Measurements from ENCODE around the gene UBA1.
A peak's percentile ranks its signal among the peaks of the same experiment; 100 is the strongest.

Gene UBA1

GRCh38 chrX:47177079-47177478, 16.6 kb upstream of the UBA1 start:
- Histone ChIP-seq H3K4me1 (ENCODE audit: control insufficient read depth, insufficient read depth, low read depth, low read length) (peaks cover 3% of the 10 kb centered on the region), H2AFZ (ENCODE audit: low read depth, low read length) (no peak overlapping the region), H3K14ac (ENCODE audit: low read length in 2 of 2) (no peak overlapping the region), H2BK120ac (ENCODE audit: low read depth, low read length) (no peak overlapping the region), H3K18ac (ENCODE audit: low read depth in 1 of 2, low read length in 2 of 2) (no peak overlapping the region), H2BK15ac (ENCODE audit: low read depth, poor library complexity, severe bottlenecking) (no peak overlapping the region), H2BK12ac (ENCODE audit: low read length in 2 of 2) (no peak overlapping the region), H3K79me1 (replicated peaks; ENCODE audit: low read length, poor library complexity, severe bottlenecking) (peaks cover 38% of the 10 kb centered on the region), H3K4ac (ENCODE audit: low read depth in 1 of 2, low read length in 2 of 2) (no peak overlapping the region), H3K27ac (ENCODE audit: low read length, poor library complexity, severe bottlenecking) (no peak overlapping the region), H3K23ac (ENCODE audit: low read length in 2 of 2) (no peak overlapping the region), H3K27me3 (ENCODE audit: control insufficient read depth in 1 of 2, insufficient read depth in 1 of 2, low read length in 2 of 2) (peaks cover 0 to 54% of the 10 kb centered on the region in 2 experiments), H4K91ac (ENCODE audit: low read length) (no peak overlapping the region), H3K4me3 (ENCODE audit: insufficient read depth in 1 of 2, low read depth in 1 of 2, low read length in 2 of 2) (no peak overlapping the region), H3K36me3 (ENCODE audit: control insufficient read depth in 1 of 2, insufficient read depth in 2 of 2, low read depth in 1 of 2, low read length in 2 of 2) (peaks cover 78 to 95% of the 10 kb centered on the region in 2 experiments), H3K4me2 (ENCODE audit: low read length, poor library complexity, severe bottlenecking) (no peak overlapping the region), H2BK5ac (ENCODE audit: low read depth, low read length, poor library complexity, severe bottlenecking) (no peak overlapping the region), H2AK5ac (ENCODE audit: low read length, severe bottlenecking) (no peak overlapping the region), H4K8ac (ENCODE audit: low read length) (no peak overlapping the region), H3K9me3 (ENCODE audit: control insufficient read depth, low read length) (no peaks in the 10 kb centered on the region), H3K9ac (ENCODE audit: low read length) (no peak overlapping the region)
- WGBS = 50% methylated on average over 2 of the region's 2 CpGs
- no peak for DNase-seq

- H4K8ac ChIP-seq (ENCODE audit: low read length) = no peak overlapping the region
- no peak overlapping the region for H3K4ac ChIP-seq (ENCODE audit: low read depth in 1 of 2, low read length in 2 of 2)
- H3K79me1 ChIP-seq (replicated peaks; ENCODE audit: low read length, poor library complexity, severe bottlenecking) = peaks cover 29% of the 10 kb centered on the region
- H3K23ac ChIP-seq (ENCODE audit: low read length in 2 of 2) = no peak overlapping the region
- no peak overlapping the region for H2AK5ac ChIP-seq (ENCODE audit: low read length, severe bottlenecking)
- no peak overlapping the region for H2BK12ac ChIP-seq (ENCODE audit: low read length in 2 of 2)
- no peak overlapping the region for H3K9ac ChIP-seq (ENCODE audit: low read length)
- no peaks in the 10 kb centered on the region for H3K9me3 ChIP-seq (ENCODE audit: control insufficient read depth, low read length)
- H3K4me2 ChIP-seq (ENCODE audit: low read length, poor library complexity, severe bottlenecking) = no peak overlapping the region
- no peak overlapping the region for H3K27ac ChIP-seq (ENCODE audit: low read length, poor library complexity, severe bottlenecking)
- H4K91ac ChIP-seq (ENCODE audit: low read length) = no peak overlapping the region
- no peak overlapping the region for H2AFZ ChIP-seq (ENCODE audit: low read depth, low read length)
- no peak overlapping the region for H3K4me3 ChIP-seq (ENCODE audit: insufficient read depth in 1 of 2, low read depth in 1 of 2, low read length in 2 of 2)
- no peak overlapping the region for H3K14ac ChIP-seq (ENCODE audit: low read length in 2 of 2)
- no peak overlapping the region for H2BK15ac ChIP-seq (ENCODE audit: low read depth, poor library complexity, severe bottlenecking)
- WGBS = 98% methylated on average over 5 of the region's 5 CpGs
- H3K18ac ChIP-seq (ENCODE audit: low read depth in 1 of 2, low read length in 2 of 2) = no peak overlapping the region
- peaks cover 75 to 90% of the 10 kb centered on the region in 2 experiments for H3K36me3 ChIP-seq (ENCODE audit: control insufficient read depth in 1 of 2, insufficient read depth in 2 of 2, low read depth in 1 of 2, low read length in 2 of 2)
- peaks cover 0 to 57% of the 10 kb centered on the region in 2 experiments for H3K27me3 ChIP-seq (ENCODE audit: control insufficient read depth in 1 of 2, insufficient read depth in 1 of 2, low read length in 2 of 2)
- no peak for DNase-seq
- H2BK5ac ChIP-seq (ENCODE audit: low read depth, low read length, poor library complexity, severe bottlenecking) = no peak overlapping the region
- no peak overlapping the region for H2BK120ac ChIP-seq (ENCODE audit: low read depth, low read length)
- H3K4me1 ChIP-seq (ENCODE audit: control insufficient read depth, insufficient read depth, low read depth, low read length) = peaks cover 3% of the 10 kb centered on the region
Observed at GRCh38 chrX:47178337-47178736, 15.3 kb upstream of the UBA1 start.

GRCh38 chrX:47179221-47179927, 14.3 kb upstream of the UBA1 start:
- Histone ChIP-seq H3K4ac (ENCODE audit: low read depth in 1 of 2, low read length in 2 of 2) (no peak overlapping the region), H3K9ac (ENCODE audit: low read length) (peak overlapping the region; percentile 45)
- 91% methylated on average over 11 of the region's 14 CpGs for WGBS

GRCh38 chrX:47179928-47180255, 13.7 kb upstream of the UBA1 start:
- Histone ChIP-seq H2AK5ac (ENCODE audit: low read length, severe bottlenecking) (no peak overlapping the region), H3K4me3 (ENCODE audit: insufficient read depth in 1 of 2, low read depth in 1 of 2, low read length in 2 of 2) (no peak overlapping the region), H2BK5ac (ENCODE audit: low read depth, low read length, poor library complexity, severe bottlenecking) (no peak overlapping the region), H4K8ac (ENCODE audit: low read length) (no peak overlapping the region), H3K9ac (ENCODE audit: low read length) (no peak overlapping the region), H3K27ac (ENCODE audit: low read length, poor library complexity, severe bottlenecking) (no peak overlapping the region), H3K79me1 (replicated peaks; ENCODE audit: low read length, poor library complexity, severe bottlenecking) (peaks cover 26% of the 10 kb centered on the region), H2BK15ac (ENCODE audit: low read depth, poor library complexity, severe bottlenecking) (no peak overlapping the region), H3K9me3 (ENCODE audit: control insufficient read depth, low read length) (no peaks in the 10 kb centered on the region), H3K14ac (ENCODE audit: low read length in 2 of 2) (no peak overlapping the region), H2BK120ac (ENCODE audit: low read depth, low read length) (no peak overlapping the region), H2BK12ac (ENCODE audit: low read length in 2 of 2) (no peak overlapping the region), H3K18ac (ENCODE audit: low read depth in 1 of 2, low read length in 2 of 2) (no peak overlapping the region), H4K91ac (ENCODE audit: low read length) (no peak overlapping the region), H2AFZ (ENCODE audit: low read depth, low read length) (no peak overlapping the region), H3K4ac (ENCODE audit: low read depth in 1 of 2, low read length in 2 of 2) (no peak overlapping the region), H3K4me2 (ENCODE audit: low read length, poor library complexity, severe bottlenecking) (no peak overlapping the region), H3K27me3 (ENCODE audit: control insufficient read depth in 1 of 2, insufficient read depth in 1 of 2, low read length in 2 of 2) (peaks cover 0 to 50% of the 10 kb centered on the region in 2 experiments), H3K23ac (ENCODE audit: low read length in 2 of 2) (no peak overlapping the region), H3K36me3 (ENCODE audit: control insufficient read depth in 1 of 2, insufficient read depth in 2 of 2, low read depth in 1 of 2, low read length in 2 of 2) (peaks cover 71 to 86% of the 10 kb centered on the region in 2 experiments), H3K4me1 (ENCODE audit: control insufficient read depth, insufficient read depth, low read depth, low read length) (peaks cover 3% of the 10 kb centered on the region)
- WGBS = 95% methylated on average over 12 of the region's 18 CpGs
- DNase-seq = no peak

More at GRCh38 chrX:47179221-47179927, 14.3 kb upstream of the UBA1 start:
- Histone ChIP-seq H3K4me1 (ENCODE audit: control insufficient read depth, insufficient read depth, low read depth, low read length) (peaks cover 3% of the 10 kb centered on the region), H2BK5ac (ENCODE audit: low read depth, low read length, poor library complexity, severe bottlenecking) (no peak overlapping the region), H3K27ac (ENCODE audit: low read length, poor library complexity, severe bottlenecking) (no peak overlapping the region), H3K4me2 (ENCODE audit: low read length, poor library complexity, severe bottlenecking) (no peak overlapping the region), H2AK5ac (ENCODE audit: low read length, severe bottlenecking) (no peak overlapping the region), H2BK120ac (ENCODE audit: low read depth, low read length) (no peak overlapping the region), H3K36me3 (ENCODE audit: control insufficient read depth in 1 of 2, insufficient read depth in 2 of 2, low read depth in 1 of 2, low read length in 2 of 2) (peaks cover 70 to 86% of the 10 kb centered on the region in 2 experiments), H4K8ac (ENCODE audit: low read length) (no peak overlapping the region), H2BK15ac (ENCODE audit: low read depth, poor library complexity, severe bottlenecking) (no peak overlapping the region), H3K4me3 (ENCODE audit: insufficient read depth in 1 of 2, low read depth in 1 of 2, low read length in 2 of 2) (no peak overlapping the region), H3K18ac (ENCODE audit: low read depth in 1 of 2, low read length in 2 of 2) (no peak overlapping the region), H3K79me1 (replicated peaks; ENCODE audit: low read length, poor library complexity, severe bottlenecking) (peaks cover 26% of the 10 kb centered on the region), H3K27me3 (ENCODE audit: control insufficient read depth in 1 of 2, insufficient read depth in 1 of 2, low read length in 2 of 2) (peaks cover 0 to 52% of the 10 kb centered on the region in 2 experiments), H2AFZ (ENCODE audit: low read depth, low read length) (no peak overlapping the region), H4K91ac (ENCODE audit: low read length) (no peak overlapping the region), H3K9me3 (ENCODE audit: control insufficient read depth, low read length) (no peaks in the 10 kb centered on the region), H3K14ac (ENCODE audit: low read length in 2 of 2) (no peak overlapping the region), H3K23ac (ENCODE audit: low read length in 2 of 2) (no peak overlapping the region), H2BK12ac (ENCODE audit: low read length in 2 of 2) (no peak overlapping the region)
- no peak for DNase-seq
